Neural crest cell (in vitro differentiated cells): ENCODE results near the gene NRGN. TPM values are rescaled to one million over a fixed set of nuclear protein-coding genes. Genes with fewer than 3 reads are reported as not detected.

Source experiments
- DNase-seq: peaks from one replicate; pipeline ENCODE4 v3.0.0; 2021; ENCODE audit warnings: low read depth, mixed read lengths, low spot score
- H3K27ac Mint-ChIP-seq: one replicate; pipeline ENCODE4 v1.8.0; 2021; ENCODE audit warnings: mild to moderate bottlenecking, mixed read lengths; ENCODE audit not compliant: unreplicated experiment
- H3K27me3 Mint-ChIP-seq: 2 replicates; pipeline ENCODE4 v1.8.0; 2021; ENCODE audit warnings: low read depth, mild to moderate bottlenecking, mixed read lengths
- H3K36me3 Mint-ChIP-seq: 2 replicates; pipeline ENCODE4 v1.8.0; 2021; ENCODE audit warnings: low read depth, mild to moderate bottlenecking, mixed read lengths
- H3K4me1 Mint-ChIP-seq: 2 replicates; pipeline ENCODE4 v1.8.0; 2021; ENCODE audit warnings: mixed read lengths
- H3K4me3 Mint-ChIP-seq: one replicate; pipeline ENCODE4 v1.8.0; 2021; ENCODE audit warnings: mild to moderate bottlenecking, mixed read lengths
- H3K9me3 Mint-ChIP-seq: 2 replicates; pipeline ENCODE4 v1.8.0; 2021; ENCODE audit warnings: mixed read lengths
- total RNA-seq: library from RNA; stranded (reverse); gene quantifications from 2 replicates; pipeline ENCODE4 v1.2.1, GENCODE V29; 2021
- TF ChIP-seq, protein P1 (sequence below): fragments of 200-600 bp; sonication (generic); conservative IDR thresholded peaks from 2 replicates; pipeline ENCODE4 v1.5.0; 2021; ENCODE audit warnings: antibody characterized with exemption, mild to moderate bottlenecking

Gene NRGN
- total RNA-seq, 1 donor from 2014 or later, result 30.3 TPM

DNA sequence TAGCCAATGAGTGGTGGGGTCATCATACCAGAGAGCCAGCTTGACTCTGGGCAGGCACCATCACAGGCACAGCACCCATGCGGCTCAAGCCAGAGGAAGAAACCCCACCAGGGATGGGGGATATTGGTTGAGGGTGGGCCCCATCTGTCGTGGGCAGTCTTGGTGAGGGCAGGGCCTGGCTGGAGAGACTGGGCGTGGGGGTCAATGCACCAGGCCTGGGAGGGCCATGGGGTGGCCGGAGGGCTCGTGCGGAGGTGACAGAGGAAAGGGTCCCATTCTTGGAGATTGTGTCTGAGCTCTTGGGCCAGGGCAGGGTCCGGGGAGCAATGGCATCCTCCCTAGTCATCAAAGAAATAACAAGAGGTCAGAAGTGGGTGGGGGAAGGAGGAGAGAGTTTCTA, 13.9 kb downstream of the NRGN start:
- H3K4me3 Mint-ChIP-seq, result no peak overlapping the region
- peaks cover 20% of the 10 kb centered on the region for H3K4me1 Mint-ChIP-seq
- H3K9me3 Mint-ChIP-seq, result no peaks in the 10 kb centered on the region
- no peak for DNase-seq
- H3K27me3 Mint-ChIP-seq, result peaks cover 63% of the 10 kb centered on the region
- H3K36me3 Mint-ChIP-seq, result no peaks in the 10 kb centered on the region
- TF ChIP-seq, protein P1, sequence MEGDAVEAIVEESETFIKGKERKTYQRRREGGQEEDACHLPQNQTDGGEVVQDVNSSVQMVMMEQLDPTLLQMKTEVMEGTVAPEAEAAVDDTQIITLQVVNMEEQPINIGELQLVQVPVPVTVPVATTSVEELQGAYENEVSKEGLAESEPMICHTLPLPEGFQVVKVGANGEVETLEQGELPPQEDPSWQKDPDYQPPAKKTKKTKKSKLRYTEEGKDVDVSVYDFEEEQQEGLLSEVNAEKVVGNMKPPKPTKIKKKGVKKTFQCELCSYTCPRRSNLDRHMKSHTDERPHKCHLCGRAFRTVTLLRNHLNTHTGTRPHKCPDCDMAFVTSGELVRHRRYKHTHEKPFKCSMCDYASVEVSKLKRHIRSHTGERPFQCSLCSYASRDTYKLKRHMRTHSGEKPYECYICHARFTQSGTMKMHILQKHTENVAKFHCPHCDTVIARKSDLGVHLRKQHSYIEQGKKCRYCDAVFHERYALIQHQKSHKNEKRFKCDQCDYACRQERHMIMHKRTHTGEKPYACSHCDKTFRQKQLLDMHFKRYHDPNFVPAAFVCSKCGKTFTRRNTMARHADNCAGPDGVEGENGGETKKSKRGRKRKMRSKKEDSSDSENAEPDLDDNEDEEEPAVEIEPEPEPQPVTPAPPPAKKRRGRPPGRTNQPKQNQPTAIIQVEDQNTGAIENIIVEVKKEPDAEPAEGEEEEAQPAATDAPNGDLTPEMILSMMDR, result no peak
- H3K27ac Mint-ChIP-seq, result peak overlapping the region; percentile 62

- no peak for DNase-seq
- peaks cover 22% of the 10 kb centered on the region for H3K4me1 Mint-ChIP-seq
Measured at GRCh38 chr11:124754309-124754708, 14.6 kb downstream of the NRGN start.

GRCh38 chr11:124754710-124755109, 15.0 kb downstream of the NRGN start:
- TF ChIP-seq, protein P1, result no peak
- DNase-seq, result no peak
- Mint-ChIP-seq H3K27ac (peak overlapping the region; percentile 64), H3K4me1 (peaks cover 25% of the 10 kb centered on the region), H3K36me3 (no peaks in the 10 kb centered on the region), H3K4me3 (peak overlapping the region; percentile 36), H3K27me3 (peaks cover 63% of the 10 kb centered on the region), H3K9me3 (no peaks in the 10 kb centered on the region)

More at GRCh38 chr11:124754309-124754708, 14.6 kb downstream of the NRGN start:
- TF ChIP-seq, protein P1, result no peak
- no peaks in the 10 kb centered on the region for H3K36me3 Mint-ChIP-seq
- peak overlapping the region; percentile 64 for H3K27ac Mint-ChIP-seq
- no peak overlapping the region for H3K4me3 Mint-ChIP-seq
- H3K9me3 Mint-ChIP-seq, result no peaks in the 10 kb centered on the region
- H3K27me3 Mint-ChIP-seq, result peaks cover 63% of the 10 kb centered on the region

GRCh38 chr11:124756033-124756752, 16.5 kb downstream of the NRGN start:
- Mint-ChIP-seq H3K4me1 (peaks cover 37% of the 10 kb centered on the region), H3K9me3 (no peaks in the 10 kb centered on the region), H3K36me3 (no peaks in the 10 kb centered on the region), H3K27me3 (peaks cover 67% of the 10 kb centered on the region), H3K27ac (no peak overlapping the region), H3K4me3 (no peak overlapping the region)
- TF ChIP-seq, protein P1, result no peak
- no peak for DNase-seq

DNA sequence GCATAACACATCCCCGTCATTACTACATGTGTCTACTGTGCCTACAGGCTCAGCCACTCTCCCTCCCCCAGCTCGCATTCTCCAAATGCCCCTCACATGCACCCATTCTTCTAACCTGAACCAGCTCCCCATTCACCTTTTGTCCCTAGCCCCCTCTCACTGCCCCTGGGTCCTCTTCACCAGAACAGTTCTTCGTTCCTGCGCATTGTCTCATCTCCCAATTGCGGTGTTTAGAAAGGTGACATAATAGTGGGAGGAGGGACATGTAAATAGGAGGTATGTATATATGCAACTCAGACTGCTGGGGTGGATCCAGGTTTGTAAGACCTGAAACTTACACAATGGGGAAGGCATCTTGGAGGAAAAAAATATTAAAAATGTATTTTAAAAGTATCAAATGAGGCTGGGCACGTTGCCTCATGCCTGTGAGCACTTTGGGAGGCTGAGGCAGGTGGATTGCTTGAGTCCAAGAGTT, 17.0 kb downstream of the NRGN start:
- DNase-seq, result no peak

More for the DNA sequence above, 17.0 kb downstream of the NRGN start:
- Mint-ChIP-seq H3K27me3 (peaks cover 73% of the 10 kb centered on the region), H3K9me3 (no peaks in the 10 kb centered on the region), H3K4me1 (peaks cover 43% of the 10 kb centered on the region), H3K27ac (no peak overlapping the region), H3K4me3 (peak overlapping the region; percentile 29), H3K36me3 (no peaks in the 10 kb centered on the region)
- TF ChIP-seq, protein P1, result no peak
